Measurements from ENCODE around the gene GALNT2.

GRCh38 chr1:230276401-230276800 lies 209.4 kb downstream of the GALNT2 start:
- no peak for TF ChIP-seq CTCF (IDR thresholded peaks at IDR 0.05)
- no peak for TF ChIP-seq POLR2A (IDR thresholded peaks at IDR 0.05)
